ENCODE data around the gene MICAL3.

Gene MICAL3

GRCh38 chr22:17846326-17846992 is 177.9 kb downstream of the MICAL3 start:
- no peak overlapping the region for H3K4me3 ChIP-seq
- peak overlapping the region; percentile 87 for H3K4me2 ChIP-seq
- H3K36me3 ChIP-seq, result peaks cover under 1% of the 10 kb centered on the region; the same call in 1 of the 2 replicates
- H3K9ac ChIP-seq, result no peak overlapping the region
- no peaks in the 10 kb centered on the region for H3K9me3 ChIP-seq
- peaks cover 35% of the 10 kb centered on the region for H4K20me1 ChIP-seq
- H3K4me1 ChIP-seq, result peaks cover 72% of the 10 kb centered on the region
- no peak overlapping the region for H3K27ac ChIP-seq
- TF ChIP-seq Cebpa-rat (IDR thresholded peaks at IDR 0.05), result no peak
- H3K27me3 ChIP-seq, result no peaks in the 10 kb centered on the region

- no peak for TF ChIP-seq Cebpa-rat (IDR thresholded peaks at IDR 0.05)
- peak overlapping the region; percentile 4; the same call in 1 of the 2 replicates for H3K4me2 ChIP-seq
- H3K4me3 ChIP-seq, result no peak overlapping the region
Observed at GRCh38 chr22:17845790-17846189, 178.6 kb downstream of the MICAL3 start.

DNA sequence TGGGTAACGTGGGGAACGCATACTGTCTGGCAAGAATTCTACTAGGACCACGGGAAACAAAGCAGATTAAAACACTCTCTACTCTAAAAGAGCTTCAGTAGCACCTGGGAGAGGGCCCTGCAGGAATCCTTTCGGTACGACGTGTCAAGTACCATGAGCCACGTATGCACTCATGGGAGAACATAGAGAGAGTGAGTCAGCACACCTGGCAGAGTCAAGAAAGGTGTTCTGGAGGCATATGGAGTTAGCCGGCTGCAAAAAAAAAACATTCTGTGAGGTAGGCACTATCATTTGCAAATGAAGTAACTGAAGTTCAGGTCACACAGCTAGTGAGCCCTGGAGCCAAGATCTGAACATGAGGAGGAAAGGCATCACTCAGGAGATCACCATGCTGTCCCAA is 179.0 kb downstream of the MICAL3 start:
- no peak overlapping the region for H3K9ac ChIP-seq
- H3K4me3 ChIP-seq, result no peak overlapping the region
- H4K20me1 ChIP-seq, result peaks cover 35% of the 10 kb centered on the region
- no peaks in the 10 kb centered on the region for H3K9me3 ChIP-seq
- H3K27me3 ChIP-seq, result no peaks in the 10 kb centered on the region
- H3K27ac ChIP-seq, result no peak overlapping the region
- peaks cover 76% of the 10 kb centered on the region for H3K4me1 ChIP-seq
- TF ChIP-seq Cebpa-rat (IDR thresholded peaks at IDR 0.05), result no peak
- H3K36me3 ChIP-seq, result peaks cover 11% of the 10 kb centered on the region
- H3K4me2 ChIP-seq, result no peak overlapping the region

More at GRCh38 chr22:17845790-17846189, 178.6 kb downstream of the MICAL3 start:
- H3K27me3 ChIP-seq, result no peaks in the 10 kb centered on the region
- peaks cover 76% of the 10 kb centered on the region for H3K4me1 ChIP-seq
- no peak overlapping the region for H3K9ac ChIP-seq
- no peak overlapping the region for H3K27ac ChIP-seq
- H3K9me3 ChIP-seq, result no peaks in the 10 kb centered on the region
- H3K36me3 ChIP-seq, result peaks cover 7% of the 10 kb centered on the region
- peaks cover 35% of the 10 kb centered on the region for H4K20me1 ChIP-seq

GRCh38 chr22:17844150-17844549 is 180.2 kb downstream of the MICAL3 start:
- Histone ChIP-seq H4K20me1 (peaks cover 34% of the 10 kb centered on the region), H3K36me3 (peaks cover 16% of the 10 kb centered on the region), H3K27me3 (no peaks in the 10 kb centered on the region), H3K4me1 (peaks cover 75% of the 10 kb centered on the region), H3K9me3 (no peaks in the 10 kb centered on the region), H3K4me2 (peak overlapping the region; percentile 70), H3K9ac (no peak overlapping the region), H3K4me3 (no peak overlapping the region), H3K27ac (no peak overlapping the region)
- no peak for TF ChIP-seq Cebpa-rat (IDR thresholded peaks at IDR 0.05)

DNA sequence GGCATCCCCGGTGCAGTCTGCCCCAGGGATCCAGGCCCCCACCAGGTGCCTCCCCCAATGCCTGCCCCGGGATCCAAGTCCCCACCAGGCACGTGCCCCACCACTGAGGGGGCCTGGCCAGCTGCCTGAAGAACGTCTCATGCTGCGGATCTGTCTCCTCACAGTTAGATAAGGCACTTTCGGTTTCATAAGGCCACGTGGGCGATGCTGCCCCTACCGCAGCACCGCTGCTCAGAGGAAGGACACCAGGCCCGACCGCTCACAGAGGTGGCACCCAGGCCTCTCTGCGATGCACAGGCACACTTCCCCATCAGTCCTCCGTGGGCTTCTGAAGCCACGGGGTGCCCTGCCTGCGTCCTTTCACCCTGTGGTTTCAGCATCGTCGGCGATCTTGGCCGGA is 182.0 kb downstream of the MICAL3 start:
- H3K4me1 ChIP-seq, result peaks cover 61% of the 10 kb centered on the region

DNA sequence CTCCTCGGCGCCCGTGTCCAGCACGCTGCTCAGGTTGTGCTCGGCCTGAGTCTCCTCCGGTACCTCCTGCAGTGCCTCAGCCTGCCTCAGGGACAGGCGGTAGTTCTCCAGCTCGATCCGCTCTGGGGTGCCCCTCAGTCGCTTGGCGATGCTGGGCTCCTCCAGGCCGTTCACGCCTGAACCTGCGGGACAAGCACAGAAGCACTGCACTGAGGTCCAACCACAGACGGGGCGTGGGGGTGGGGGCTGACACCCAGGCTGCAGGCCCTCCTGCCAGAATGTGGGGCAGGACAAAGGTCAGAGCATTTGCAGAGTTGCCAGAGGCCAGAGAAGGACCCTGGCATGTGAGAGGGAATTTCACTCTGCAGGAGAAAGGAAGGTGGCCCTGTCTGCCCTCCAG is 182.5 kb downstream of the MICAL3 start:
- no peak for TF ChIP-seq Cebpa-rat (IDR thresholded peaks at IDR 0.05)
- Histone ChIP-seq H3K9me3 (no peaks in the 10 kb centered on the region), H3K9ac (peak overlapping the region; percentile 26; the same call in 1 of the 2 replicates), H3K36me3 (peaks cover 39% of the 10 kb centered on the region), H3K4me3 (0 out of 2 replicates have a peak overlapping the region, but pooled peaks have one; percentile 0), H3K27ac (peak overlapping the region; percentile 64), H4K20me1 (peaks cover 11% of the 10 kb centered on the region; the same call in 1 of the 2 replicates), H3K27me3 (no peaks in the 10 kb centered on the region), H3K4me2 (peak overlapping the region; percentile 70), H3K4me1 (peaks cover 61% of the 10 kb centered on the region)

More for the DNA sequence above, 182.0 kb downstream of the MICAL3 start:
- H3K9me3 ChIP-seq, result no peaks in the 10 kb centered on the region
- peaks cover 16% of the 10 kb centered on the region; the same call in 1 of the 2 replicates for H4K20me1 ChIP-seq
- H3K4me2 ChIP-seq, result peak overlapping the region; percentile 70
- H3K27ac ChIP-seq, result peak overlapping the region; percentile 64
- TF ChIP-seq Cebpa-rat (IDR thresholded peaks at IDR 0.05), result no peak
- peaks cover 33% of the 10 kb centered on the region for H3K36me3 ChIP-seq
- no peaks in the 10 kb centered on the region for H3K27me3 ChIP-seq
- peak overlapping the region; percentile 73; the same call in 1 of the 2 replicates for H3K9ac ChIP-seq
- 0 out of 2 replicates have a peak overlapping the region, but pooled peaks have one; percentile 0 for H3K4me3 ChIP-seq

DNA sequence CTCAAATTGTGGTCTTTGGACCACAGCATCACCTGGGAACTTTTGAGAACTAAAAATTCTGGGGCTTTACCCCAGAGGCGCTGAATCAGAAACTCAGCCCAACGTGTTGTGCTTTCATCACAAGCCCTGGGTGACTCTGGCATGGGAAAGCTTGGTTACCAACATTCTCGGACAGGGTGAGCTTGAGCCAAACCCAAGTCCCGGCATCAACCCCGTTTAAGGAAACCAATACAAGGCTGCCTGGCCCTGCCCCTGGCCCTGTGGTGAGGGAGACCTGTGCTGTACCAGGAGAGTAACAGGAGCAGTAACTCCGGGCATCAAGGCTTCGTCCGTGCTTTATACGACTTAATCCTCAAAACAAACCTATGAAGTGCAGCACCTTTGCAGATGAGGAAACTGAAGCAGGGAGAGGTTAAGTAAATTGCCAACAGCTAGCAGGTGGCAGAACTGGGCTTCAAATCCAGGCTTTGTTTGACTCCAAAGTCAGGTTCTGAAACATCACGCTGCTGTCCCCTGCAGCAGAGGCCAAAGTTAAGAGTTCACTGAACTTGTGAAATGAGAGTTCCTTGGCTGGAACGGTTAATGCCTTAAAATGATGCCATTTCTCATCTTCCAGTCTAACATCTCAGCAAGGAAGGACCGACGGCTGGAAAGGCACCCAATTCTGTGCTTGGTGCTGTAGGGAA is 186.0 kb downstream of the MICAL3 start:
- no peaks in the 10 kb centered on the region for H3K9me3 ChIP-seq
- no peak overlapping the region for H3K27ac ChIP-seq
- peaks cover 67% of the 10 kb centered on the region for H3K4me1 ChIP-seq
- H3K36me3 ChIP-seq, result peaks cover 48% of the 10 kb centered on the region
- no peak overlapping the region for H3K9ac ChIP-seq
- no peak for TF ChIP-seq Cebpa-rat (IDR thresholded peaks at IDR 0.05)
- no peak overlapping the region for H3K4me2 ChIP-seq
- H3K27me3 ChIP-seq, result no peaks in the 10 kb centered on the region
- H3K4me3 ChIP-seq, result no peak overlapping the region
- H4K20me1 ChIP-seq, result peaks cover 21% of the 10 kb centered on the region; the same call in 1 of the 2 replicates

DNA sequence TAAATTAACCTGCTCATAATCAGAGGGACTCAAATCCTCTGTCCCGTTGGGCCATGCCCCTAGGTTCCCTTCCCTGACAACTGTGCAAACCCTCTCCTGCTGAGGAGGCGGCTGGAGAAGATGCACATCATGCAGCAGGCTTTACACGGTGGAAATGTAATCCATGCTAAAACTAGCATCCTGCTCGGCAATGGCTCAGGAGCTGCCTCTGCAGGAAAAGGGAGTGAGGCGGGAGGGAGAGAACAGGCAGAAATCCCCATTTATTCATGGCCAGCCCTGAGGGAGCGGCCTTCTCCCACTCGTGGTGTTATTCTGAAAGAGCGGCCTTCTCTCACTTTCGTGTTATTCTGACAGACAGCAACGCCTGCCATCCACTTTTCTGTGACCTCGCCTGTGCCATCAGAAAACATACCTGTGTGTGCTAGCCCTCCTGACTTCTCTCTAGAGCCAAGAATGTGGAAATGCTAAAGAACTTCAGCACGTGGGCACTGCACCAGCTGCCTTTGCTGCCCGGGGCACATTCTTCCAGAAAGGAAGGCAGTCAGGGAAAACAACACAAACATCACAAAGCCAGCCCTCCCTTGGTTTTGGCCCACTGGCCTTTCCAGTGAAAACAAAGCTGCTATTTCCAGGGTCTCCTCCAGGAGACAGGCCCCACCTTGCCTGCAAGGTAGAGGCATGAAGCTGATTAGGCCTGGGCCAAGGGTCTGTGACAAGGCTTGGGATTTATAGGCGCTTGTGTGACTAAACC is 187.2 kb downstream of the MICAL3 start:
- Histone ChIP-seq H3K4me1 (peaks cover 67% of the 10 kb centered on the region), H3K4me3 (no peak overlapping the region), H3K9ac (0 out of 2 replicates have a peak overlapping the region, but pooled peaks have one; percentile 19), H3K27ac (0 out of 2 replicates have a peak overlapping the region, but pooled peaks have one; percentile 9), H4K20me1 (peaks cover 26% of the 10 kb centered on the region; the same call in 1 of the 2 replicates), H3K9me3 (no peaks in the 10 kb centered on the region), H3K4me2 (peak overlapping the region; percentile 54), H3K27me3 (no peaks in the 10 kb centered on the region), H3K36me3 (peaks cover 48% of the 10 kb centered on the region)
- TF ChIP-seq Cebpa-rat (IDR thresholded peaks at IDR 0.05), result no peak

DNA sequence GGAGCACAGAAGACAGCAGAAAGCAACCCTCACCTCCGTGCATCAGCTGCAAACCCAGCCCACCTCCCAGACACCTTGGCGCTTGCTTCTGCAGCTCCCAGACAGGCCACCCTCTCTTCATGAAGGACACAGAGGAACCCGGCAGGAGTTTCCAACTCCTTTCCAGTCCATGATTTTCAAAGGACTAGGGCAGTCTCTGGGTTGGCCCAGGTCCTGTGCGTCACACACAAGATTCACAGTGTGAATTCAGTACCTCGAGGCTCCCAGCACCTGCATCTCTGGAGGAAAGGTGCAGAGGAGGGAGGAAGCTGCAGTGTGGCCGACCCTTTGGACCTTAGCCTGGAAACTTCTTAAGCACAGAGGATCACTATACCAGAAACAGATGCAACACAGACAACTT is 189.1 kb downstream of the MICAL3 start:
- no peak overlapping the region for H3K27ac ChIP-seq
- peaks cover 75% of the 10 kb centered on the region for H3K4me1 ChIP-seq
- H3K4me3 ChIP-seq, result no peak overlapping the region
- H3K9ac ChIP-seq, result no peak overlapping the region
- peaks cover 34% of the 10 kb centered on the region for H4K20me1 ChIP-seq
- no peaks in the 10 kb centered on the region for H3K9me3 ChIP-seq
- no peaks in the 10 kb centered on the region for H3K27me3 ChIP-seq
- peak overlapping the region; percentile 54 for H3K4me2 ChIP-seq
- no peak for TF ChIP-seq Cebpa-rat (IDR thresholded peaks at IDR 0.05)
- peaks cover 36% of the 10 kb centered on the region for H3K36me3 ChIP-seq

Measured in BLaER1 (cell line).